GM10847 (cell line): Measurements from ENCODE around the gene TICAM1.

ENCODE experiments used
- POLR2A ChIP-seq: IDR thresholded peaks from 2 replicates; pipeline ENCODE4 v1.6.1; 2011; ENCODE audit not compliant: insufficient read length; ENCODE audit errors: extremely low read depth

TICAM1 gene

DNA sequence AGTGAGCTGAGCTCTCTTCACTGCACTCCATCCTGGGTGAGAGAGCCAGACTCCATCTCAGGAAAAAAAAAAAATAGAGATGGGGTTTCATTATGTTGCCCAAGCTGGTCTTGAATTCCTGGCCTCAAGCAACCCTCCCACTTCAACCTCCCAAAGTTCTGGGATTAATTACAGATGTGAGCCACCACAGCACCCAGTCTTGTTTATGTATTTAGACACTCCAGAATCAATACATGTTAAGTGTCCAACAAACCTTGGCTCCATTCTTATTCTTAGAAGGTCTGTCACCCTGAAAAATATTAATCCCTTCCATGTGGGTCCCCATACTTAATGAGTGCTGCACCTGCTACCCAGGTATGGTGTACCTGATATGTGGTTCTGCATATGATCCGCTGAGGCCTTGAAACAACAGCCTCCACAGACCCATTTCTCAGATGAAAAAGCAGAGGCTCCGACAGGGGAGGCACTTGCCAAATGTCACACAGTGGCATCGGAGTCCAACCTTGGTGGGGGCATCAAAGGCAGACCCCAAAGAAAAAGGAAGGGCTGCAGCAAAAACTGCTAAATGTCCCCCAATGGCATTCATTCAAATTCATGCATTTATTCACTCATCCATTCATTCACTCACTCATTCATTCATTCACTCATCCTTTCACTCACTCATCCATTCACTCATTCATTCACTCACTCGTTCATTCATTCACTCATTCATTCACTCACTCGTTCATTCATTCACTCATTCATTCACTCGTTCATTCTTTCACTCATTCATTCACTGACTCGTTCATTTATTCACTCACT lies 16.7 kb downstream of the TICAM1 start:
- TF ChIP-seq POLR2A, result no peak

DNA sequence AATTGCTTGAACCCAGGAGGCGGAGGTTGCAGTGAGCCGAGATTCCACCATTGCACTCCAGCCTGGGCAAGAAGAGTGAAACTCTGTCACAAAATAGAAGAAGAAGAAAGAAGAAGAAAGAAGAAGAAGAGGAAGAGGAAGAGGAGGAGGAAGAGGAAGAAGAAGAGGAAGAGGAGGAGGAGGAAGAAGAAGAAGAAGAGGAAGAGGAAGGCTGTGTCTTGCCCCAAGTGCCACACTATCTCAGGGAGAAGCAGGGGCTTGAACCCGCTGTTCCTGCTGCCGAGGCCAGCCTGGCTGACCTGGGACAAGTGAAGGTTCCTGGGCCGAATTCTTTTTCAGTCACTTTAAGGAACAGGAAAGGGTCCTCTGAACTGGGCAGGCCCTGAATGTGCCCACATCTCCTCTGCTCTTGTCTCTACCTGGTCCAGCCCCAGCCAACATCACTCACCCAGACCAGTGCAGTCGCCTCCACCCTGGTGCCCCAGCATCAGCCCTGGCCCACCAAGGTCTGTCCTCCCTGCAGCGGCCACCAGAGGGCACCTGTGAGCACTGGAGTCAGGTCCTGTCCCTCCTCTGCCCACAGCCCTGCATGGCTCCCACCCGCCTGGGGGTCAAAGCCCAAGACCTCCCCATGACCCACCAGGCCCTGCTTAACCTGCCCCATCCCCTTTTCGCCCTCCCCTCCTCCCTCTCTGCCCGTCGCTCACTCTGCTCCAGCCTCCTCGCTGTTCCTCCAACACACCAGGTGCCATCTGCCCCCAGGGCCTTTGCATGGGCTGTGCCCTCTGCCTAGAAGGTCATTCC lies 20.0 kb downstream of the TICAM1 start:
- no peak for TF ChIP-seq POLR2A

DNA sequence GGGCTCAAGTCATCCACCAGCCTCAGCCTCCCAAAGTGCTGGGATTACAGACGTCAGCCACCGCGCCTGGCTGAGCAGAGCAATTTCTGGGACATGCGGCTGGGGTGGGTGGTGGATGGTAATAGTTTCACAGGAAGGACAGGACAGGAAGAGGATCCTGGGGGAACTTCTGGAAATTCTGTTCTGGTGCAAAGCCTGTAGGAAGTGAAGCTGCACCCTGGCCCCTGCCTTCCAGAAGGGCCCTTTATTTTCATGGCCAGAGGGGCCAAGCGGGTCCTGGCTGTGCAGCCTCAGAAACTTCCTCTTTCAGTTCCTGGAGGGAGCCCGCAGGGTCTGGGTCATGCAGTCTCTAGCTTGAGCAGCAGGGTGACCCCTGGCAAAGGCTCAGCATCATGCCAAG lies 24.3 kb downstream of the TICAM1 start:
- TF ChIP-seq POLR2A, result no peak

DNA sequence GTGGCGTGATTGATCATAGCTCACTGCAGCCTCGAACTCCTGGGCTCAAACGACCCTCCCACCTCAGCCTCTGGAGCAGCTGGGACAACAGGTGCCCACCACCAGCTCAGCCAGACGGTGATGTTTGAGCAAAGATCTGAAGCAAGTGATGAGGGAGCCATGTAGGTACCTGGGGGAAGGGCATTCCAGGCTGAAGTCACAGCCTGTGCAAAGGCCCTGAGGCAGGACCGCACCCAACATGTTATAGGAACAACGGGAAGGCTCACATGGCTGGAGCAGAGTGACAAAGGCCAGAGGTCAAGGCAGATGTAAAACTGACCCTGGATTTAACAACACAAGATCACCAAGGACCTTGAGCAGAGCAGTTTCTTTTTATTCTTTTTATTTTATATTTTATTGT lies 25.1 kb downstream of the TICAM1 start:
- TF ChIP-seq POLR2A, result no peak

DNA sequence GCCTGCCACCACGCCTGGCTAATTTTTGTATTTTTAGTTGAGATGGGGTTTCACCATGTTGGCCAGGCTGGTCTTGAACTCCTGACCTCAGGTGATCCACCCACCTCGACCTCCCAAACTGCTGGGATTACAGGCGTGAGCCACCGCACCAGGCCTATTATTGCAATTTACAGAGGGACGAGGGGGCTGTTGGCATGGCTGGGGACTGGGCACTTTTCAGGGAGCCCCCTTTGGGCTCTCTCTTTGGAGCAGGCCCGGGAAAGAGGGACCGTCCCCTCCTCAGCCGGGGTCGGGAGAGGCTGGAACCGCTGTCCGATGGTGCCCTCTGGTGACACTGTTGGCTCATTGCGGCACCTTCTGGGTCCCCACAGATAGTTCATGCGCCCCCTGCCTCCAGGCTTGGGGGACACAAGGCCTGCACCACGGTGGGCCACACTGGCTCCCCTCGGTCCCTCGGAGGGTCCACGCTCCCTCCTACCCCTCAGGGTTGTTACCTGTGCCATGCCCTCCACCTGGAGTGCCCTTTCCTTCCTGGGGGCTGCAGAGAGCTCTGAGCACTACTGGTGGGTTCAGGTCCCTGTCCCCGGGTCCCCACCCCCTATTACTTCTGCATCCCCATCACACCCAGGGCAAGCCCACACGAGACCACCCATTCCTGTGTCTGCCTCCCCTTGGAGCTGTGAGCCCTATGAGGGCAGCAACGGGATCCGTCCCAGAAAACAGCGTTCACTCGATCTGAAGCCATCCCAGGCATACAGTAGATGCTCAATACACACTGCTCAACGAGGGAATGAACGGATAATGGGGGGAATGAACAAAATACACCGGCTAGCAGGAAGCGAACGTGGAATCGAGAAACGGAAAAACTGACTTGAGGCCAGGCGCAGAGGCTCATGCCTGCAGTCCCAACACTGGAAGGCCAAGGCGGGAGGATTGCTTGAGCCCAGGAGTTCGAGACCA lies 27.5 kb downstream of the TICAM1 start:
- TF ChIP-seq POLR2A, result no peak

DNA sequence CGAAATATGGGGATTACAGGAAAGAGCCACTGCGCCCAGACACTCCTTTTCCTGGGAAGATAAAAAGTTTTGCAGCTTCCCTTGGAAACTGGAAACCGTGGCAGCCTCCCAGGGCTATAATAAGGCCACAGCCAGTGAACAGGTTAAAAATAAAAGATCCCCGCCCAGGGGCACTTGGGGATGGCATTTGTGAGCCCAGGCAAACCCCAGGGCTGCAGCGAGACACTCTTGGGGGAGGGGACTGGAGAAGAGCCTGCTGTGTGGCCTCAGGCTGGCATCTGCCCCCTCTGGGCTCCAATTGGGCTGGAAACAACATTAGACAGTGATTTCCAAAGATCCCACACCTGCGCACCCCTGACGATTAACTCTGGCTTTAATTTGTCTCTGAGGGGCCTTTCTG lies 28.8 kb downstream of the TICAM1 start:
- no peak for TF ChIP-seq POLR2A

DNA sequence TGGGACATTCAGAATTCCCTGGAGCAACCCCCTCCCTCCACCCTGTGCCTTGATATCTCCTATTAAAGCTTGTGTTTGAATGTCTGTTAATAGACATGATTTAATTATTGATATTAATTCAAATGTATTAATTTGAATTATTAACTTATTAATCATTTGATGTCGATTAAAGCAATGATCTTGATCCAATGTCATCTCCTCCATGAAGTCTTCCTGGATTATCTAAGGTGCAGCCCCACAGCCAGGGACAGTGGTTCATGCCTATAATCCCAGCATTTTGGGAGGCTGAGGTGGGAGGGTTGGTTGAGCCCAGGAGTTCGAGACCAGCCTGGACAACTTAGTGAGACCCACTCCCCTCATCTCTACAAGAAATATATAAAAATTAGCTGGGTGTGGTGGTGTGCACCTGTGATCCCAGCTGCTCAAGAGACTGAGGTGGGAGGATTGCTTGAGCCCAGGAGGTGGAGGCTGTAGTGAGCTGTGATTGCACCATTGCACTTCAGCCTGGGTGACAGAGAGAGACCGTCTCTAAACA lies 30.4 kb downstream of the TICAM1 start:
- no peak for TF ChIP-seq POLR2A

DNA sequence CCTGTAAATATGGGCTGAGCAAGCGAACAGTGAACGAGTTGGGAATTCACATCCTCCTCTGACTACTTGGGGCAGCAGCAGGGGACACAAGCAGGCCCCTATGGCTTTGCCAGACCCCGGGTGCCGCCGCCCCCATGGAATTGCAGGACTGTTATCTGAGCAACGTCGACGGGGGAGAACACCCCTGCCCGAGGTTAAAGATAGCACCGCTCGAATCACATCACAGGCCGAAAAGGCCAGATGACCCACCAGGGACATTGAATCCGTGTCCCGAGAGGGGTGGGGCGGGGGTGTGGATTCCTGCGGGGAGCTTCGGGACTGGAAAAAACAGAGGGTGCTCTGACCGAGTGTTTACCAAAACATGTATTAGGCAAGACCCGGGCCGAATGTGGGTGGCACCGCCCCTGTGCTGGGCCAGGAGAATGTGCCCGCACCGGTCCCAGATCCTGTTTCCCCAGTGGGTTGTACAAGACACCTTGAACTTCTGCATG lies 30.9 kb downstream of the TICAM1 start:
- no peak for TF ChIP-seq POLR2A

DNA sequence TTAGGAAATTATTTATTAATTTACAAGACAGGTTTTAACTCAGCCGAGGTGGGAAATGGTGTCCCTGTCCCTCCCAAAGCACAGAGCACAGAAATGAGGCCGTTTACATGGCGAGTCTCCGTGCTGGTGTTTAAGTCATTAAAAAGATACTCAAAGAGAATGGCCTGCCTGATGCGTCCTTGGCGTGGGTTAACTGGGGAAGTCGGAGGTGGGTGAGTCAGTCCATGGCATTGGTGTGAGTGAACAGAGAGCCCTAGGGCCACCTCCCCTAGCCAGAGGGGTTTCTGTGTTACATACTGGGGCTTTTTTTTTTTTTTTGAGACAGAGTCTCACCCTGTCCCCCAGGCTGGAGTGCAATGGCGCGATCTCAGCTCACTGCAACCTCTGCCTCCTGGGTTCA lies 36.1 kb downstream of the TICAM1 start:
- no peak for TF ChIP-seq POLR2A

DNA sequence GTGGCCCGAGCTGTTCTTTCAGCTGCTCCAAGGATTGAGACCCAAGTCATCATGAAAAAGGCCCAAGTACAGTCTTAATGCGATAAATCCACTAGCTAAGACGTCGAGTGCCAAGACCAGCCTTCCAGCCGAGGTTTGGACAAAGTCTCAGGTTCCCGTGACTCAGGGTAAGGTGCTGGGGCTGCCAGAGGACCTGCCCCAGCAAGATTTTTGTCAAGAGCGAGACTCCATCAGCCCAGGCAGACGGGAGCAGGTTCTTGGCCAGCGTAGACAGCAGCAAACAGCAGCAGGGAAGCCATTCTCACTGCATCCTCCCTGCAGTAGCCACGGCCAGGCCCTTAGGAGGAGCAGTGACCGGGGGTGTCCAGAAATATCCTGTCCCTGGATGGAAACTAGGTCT lies 36.5 kb downstream of the TICAM1 start:
- TF ChIP-seq POLR2A, result no peak

DNA sequence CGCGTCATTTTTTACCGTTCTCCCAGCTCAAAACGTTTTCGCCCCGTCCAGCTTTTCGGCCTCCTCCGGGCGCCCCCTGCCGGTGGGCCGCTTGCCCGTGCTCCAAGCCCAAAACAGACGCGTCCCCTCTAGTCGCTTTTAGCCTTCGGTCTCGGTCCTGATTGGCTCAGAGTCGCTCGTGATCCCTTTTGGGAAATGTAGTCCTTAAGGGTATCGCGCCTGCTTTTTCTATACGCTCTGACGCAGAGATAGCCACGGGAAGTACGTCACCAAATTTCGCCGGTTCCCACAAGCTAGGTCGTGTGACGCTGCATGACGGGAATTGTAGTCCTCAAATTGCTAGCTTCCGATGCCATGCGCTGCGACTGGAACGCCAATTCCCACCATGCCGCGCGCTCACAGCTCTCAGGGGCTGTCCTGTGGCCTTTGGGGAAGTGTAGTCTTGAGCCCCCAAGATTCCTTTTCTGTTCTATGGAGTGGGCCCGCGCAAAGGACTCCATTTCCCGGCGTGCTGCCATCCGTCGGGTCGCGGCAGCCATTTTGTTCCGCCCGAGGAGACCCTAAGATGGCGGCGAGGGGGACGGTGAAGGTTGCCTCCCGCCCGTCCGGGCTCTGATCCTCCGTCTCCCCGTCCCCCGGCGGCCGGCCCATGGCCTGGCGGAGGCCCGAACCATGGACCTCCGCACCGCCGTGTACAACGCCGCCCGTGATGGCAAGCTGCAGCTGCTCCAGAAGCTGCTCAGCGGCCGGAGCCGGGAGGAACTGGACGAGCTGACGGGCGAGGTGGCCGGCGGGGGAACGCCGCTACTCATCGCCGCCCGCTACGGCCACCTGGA lies 40.1 kb downstream of the TICAM1 start, which contains the start of gene FEM1A:
TSS of gene FEM1A (plus strand) at position 552 of the 836 bp plus-strand sequence. CDS start at position 673, 121 bp downstream.
- peak; percentile 70 for TF ChIP-seq POLR2A

DNA sequence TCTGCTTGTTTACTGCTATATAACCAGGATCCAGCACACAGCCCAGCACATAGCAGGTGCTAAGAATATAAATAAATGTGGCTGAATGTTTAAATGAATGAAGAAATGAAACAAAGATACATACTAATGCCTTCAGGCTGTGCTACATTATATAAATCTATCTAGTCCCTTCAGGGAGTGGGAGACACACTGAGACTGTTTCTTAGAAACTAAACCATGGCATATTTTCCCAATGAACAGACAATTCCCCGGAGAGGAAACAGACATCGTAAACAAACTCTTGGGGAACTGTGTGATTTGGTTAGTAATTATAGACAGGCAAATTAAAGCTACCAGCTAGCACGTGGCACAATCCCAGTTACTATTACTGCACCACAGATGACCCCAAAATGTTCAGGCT lies 49.7 kb downstream of the TICAM1 start:
- TF ChIP-seq POLR2A, result no peak

DNA sequence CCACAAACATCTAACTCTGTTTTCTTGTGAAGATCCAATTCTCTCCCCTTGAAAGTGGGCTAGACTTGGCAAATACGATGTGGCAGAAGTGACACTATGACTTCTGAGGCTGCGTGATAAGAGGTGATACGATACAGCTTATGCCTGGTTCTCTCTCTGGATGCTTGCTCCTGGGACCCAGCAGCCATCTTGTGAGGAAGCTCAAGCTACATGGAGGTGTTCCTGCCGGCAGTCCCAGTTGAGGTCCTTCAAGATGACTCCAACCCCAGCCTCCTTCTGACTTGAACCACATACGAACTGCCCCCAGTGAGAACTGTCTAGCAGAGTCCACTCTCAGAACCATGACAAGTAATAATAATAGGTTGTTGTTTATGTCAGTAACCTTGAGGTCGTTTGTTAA lies 50.7 kb downstream of the TICAM1 start:
- no peak for TF ChIP-seq POLR2A
